H1 (cell line): ENCODE measurements around the gene LHFPL2. TPM values are rescaled to one million over a fixed set of nuclear protein-coding genes. Genes with fewer than 3 reads are reported as not detected.

Source experiments
- CTCF ChIA-PET: fragments of 300-600 bp; sonication (Branson Sonifier 250); formaldehyde crosslinking; loops from one replicate; lab custom pipeline; 2021; ENCODE audit not compliant: partially characterized antibody; lab: Charles Lee
- POLR2A ChIA-PET: fragments of 300-600 bp; sonication (Branson Sonifier 250); formaldehyde crosslinking; loops from one replicate; lab custom pipeline; 2021; ENCODE audit warnings: inconsistent platforms; ENCODE audit not compliant: partially characterized antibody; lab: Charles Lee
- DNase-seq, 2 experiments: peaks; one replicate each; pipeline versions ENCODE4 v3.0.0 to v3.0.0-alpha.2; 2010 to 2022; ENCODE audit warnings: low spot score in 2 of 2, low read depth in 1 of 2, mixed read lengths in 1 of 2
- FAIRE-seq: peaks from 2 replicates; lab custom pipeline; 2011; peaks lifted over from hg19 to GRCh38; lab: Jason Lieb, UNC
- H2AFZ ChIP-seq: 2 replicates; pipeline ENCODE4 v1.8.1; 2012; ENCODE audit warnings: low read length, inconsistent platforms
- H2AK5ac ChIP-seq: 2 replicates; pipeline ENCODE4 v1.6.1; 2013; ENCODE audit warnings: low read depth, low read length
- H2BK120ac ChIP-seq: replicated peaks from 2 replicates; pipeline ENCODE3; 2013; ENCODE audit warnings: low read depth, low read length, inconsistent platforms
- H2BK12ac ChIP-seq: 2 replicates; pipeline ENCODE4 v1.6.1; 2013; ENCODE audit warnings: low read depth, low read length
- H2BK15ac ChIP-seq: 2 replicates; pipeline ENCODE4 v1.6.1; 2013; ENCODE audit warnings: low read length
- H2BK20ac ChIP-seq: 2 replicates; pipeline ENCODE4 v1.6.1; 2013; ENCODE audit warnings: low read length
- H2BK5ac ChIP-seq: 2 replicates; pipeline ENCODE4 v1.6.1; 2013; ENCODE audit warnings: low read depth, low read length
- H3K14ac ChIP-seq: 2 replicates; pipeline ENCODE4 v1.6.1; 2013; ENCODE audit warnings: inconsistent platforms; ENCODE audit not compliant: insufficient read length
- H3K18ac ChIP-seq: 2 replicates; pipeline ENCODE4 v1.6.1; 2013; ENCODE audit warnings: low read length; ENCODE audit errors: extremely low read depth
- H3K23ac ChIP-seq: 2 replicates; pipeline ENCODE4 v1.6.1; 2013; ENCODE audit warnings: inconsistent platforms; ENCODE audit not compliant: insufficient read length
- H3K23me2 ChIP-seq: 2 replicates; pipeline ENCODE4 v1.6.1; 2013; ENCODE audit warnings: low read depth, low read length
- H3K27ac ChIP-seq: 2 replicates; pipeline ENCODE4 v1.6.1; 2011; ENCODE audit warnings: low read depth, low read length, inconsistent platforms
- H3K27me3 ChIP-seq, 4 experiments: replicated peaks in 1 of 4; 1 replicate in 1 of 4; 2 replicates in 3 of 4; pipeline versions ENCODE4 v1.6.1 to v1.8.1; 2011 to 2013; ENCODE audit warnings: low read length in 3 of 4, mild to moderate bottlenecking in 3 of 4, inconsistent platforms in 2 of 4, mixed read lengths in 2 of 4, moderate library complexity in 1 of 4; ENCODE audit not compliant: control insufficient read depth in 3 of 4, insufficient read depth in 3 of 4; ENCODE audit errors: extremely low read depth in 1 of 4
- H3K36me3 ChIP-seq, 4 experiments: 2 replicates each; pipeline versions ENCODE4 v1.6.1 to v1.8.1; 2011 to 2013; ENCODE audit warnings: mild to moderate bottlenecking in 4 of 4, low read length in 3 of 4, moderate library complexity in 2 of 4, control low read depth in 1 of 4, inconsistent platforms in 1 of 4; ENCODE audit not compliant: insufficient read depth in 4 of 4, control insufficient read depth in 2 of 4
- H3K4ac ChIP-seq: replicated peaks from 2 replicates; pipeline ENCODE3; 2013; ENCODE audit warnings: low read length, low read depth, mixed read lengths, inconsistent platforms; ENCODE audit not compliant: insufficient read length
- H3K4me1 ChIP-seq, 4 experiments: replicated peaks in 1 of 4; 1 replicate in 1 of 4; 2 replicates in 3 of 4; pipeline versions ENCODE4 v1.6.1 to v1.8.1; 2011 to 2013; ENCODE audit warnings: low read length in 3 of 4, inconsistent platforms in 2 of 4, mixed read lengths in 1 of 4; ENCODE audit not compliant: insufficient read depth in 4 of 4, control insufficient read depth in 3 of 4
- H3K4me2 ChIP-seq, 2 experiments: 2 replicates each; pipeline versions ENCODE4 v1.6.1 to v1.8.1; 2011 to 2013; ENCODE audit warnings: low read depth in 2 of 2, low read length in 2 of 2, control low read depth in 1 of 2, inconsistent platforms in 1 of 2, mild to moderate bottlenecking in 1 of 2; ENCODE audit not compliant: insufficient read depth in 1 of 2
- H3K4me3 ChIP-seq, 4 experiments: fragments of 200-600, 300-600 bp in 1 of 4; sonication (generic), shearing (Covaris generic), sonication (Bioruptor Twin) in 1 of 4; 2 replicates each; pipeline versions ENCODE4 v1.5.1 to v1.8.1; 2011 to 2016; ENCODE audit warnings: low read length in 4 of 4, low read depth in 3 of 4, control low read depth in 2 of 4, inconsistent platforms in 2 of 4, mild to moderate bottlenecking in 2 of 4, mixed read lengths in 1 of 4, moderate library complexity in 1 of 4; ENCODE audit not compliant: insufficient read depth in 2 of 4; ENCODE audit errors: extremely low read depth in 1 of 4
- H3K56ac ChIP-seq: replicated peaks from 2 replicates; pipeline ENCODE3; 2013; ENCODE audit warnings: low read depth, mild to moderate bottlenecking, mixed read lengths, low read length, inconsistent platforms; ENCODE audit not compliant: insufficient read length
- H3K79me1 ChIP-seq: 2 replicates; pipeline ENCODE4 v1.6.1; 2013; ENCODE audit warnings: low read depth, low read length, control low read depth
- H3K79me2 ChIP-seq, 2 experiments: 2 replicates each; pipeline versions ENCODE4 v1.6.1 to v1.8.1; 2012 to 2013; ENCODE audit warnings: low read length in 2 of 2, mild to moderate bottlenecking in 2 of 2, inconsistent platforms in 1 of 2; ENCODE audit not compliant: insufficient read depth in 2 of 2, control insufficient read depth in 1 of 2
- H3K9ac ChIP-seq, 4 experiments: replicated peaks in 1 of 4; 1 replicate in 1 of 4; 2 replicates in 3 of 4; pipeline versions ENCODE4 v1.6.1 to v1.8.1; 2011 to 2013; ENCODE audit warnings: low read depth in 3 of 4, low read length in 3 of 4, control low read depth in 2 of 4, mild to moderate bottlenecking in 2 of 4, moderate library complexity in 2 of 4, inconsistent platforms in 1 of 4; ENCODE audit errors: extremely low read depth in 1 of 4
- H3K9me3 ChIP-seq, 2 experiments: 2 replicates each; pipeline versions ENCODE4 v1.6.1 to v1.8.1; 2012 to 2013; ENCODE audit warnings: mild to moderate bottlenecking in 2 of 2, moderate library complexity in 2 of 2, control low read depth in 1 of 2, inconsistent platforms in 1 of 2, low read depth in 1 of 2, low read length in 1 of 2, mixed read lengths in 1 of 2; ENCODE audit not compliant: insufficient read depth in 2 of 2
- H4K20me1 ChIP-seq, 2 experiments: replicated peaks in 1 of 2; 2 replicates each; pipeline versions ENCODE3 to v1.8.1; 2011 to 2013; ENCODE audit warnings: inconsistent platforms in 2 of 2, low read length in 2 of 2, mild to moderate bottlenecking in 1 of 2; ENCODE audit not compliant: insufficient read depth in 2 of 2, control insufficient read depth in 1 of 2
- H4K5ac ChIP-seq: 2 replicates; pipeline ENCODE4 v1.6.1; 2013; ENCODE audit warnings: low read length, low read depth, mixed read lengths, inconsistent platforms; ENCODE audit not compliant: insufficient read length
- H4K8ac ChIP-seq: 2 replicates; pipeline ENCODE4 v1.8.0; 2013; ENCODE audit warnings: mild to moderate bottlenecking, moderate library complexity, low read length, inconsistent platforms; ENCODE audit not compliant: insufficient read depth; ENCODE audit errors: extremely low read depth
- H4K91ac ChIP-seq: replicated peaks from 2 replicates; pipeline ENCODE3; 2013; ENCODE audit warnings: low read length, mixed read lengths, inconsistent platforms; ENCODE audit not compliant: insufficient read length
- CHD1 ChIP-seq: IDR thresholded peaks from 2 replicates; pipeline ENCODE4 v1.6.1; 2012; ENCODE audit warnings: low read depth, low read length, improper control_type of control experiment
- GABPA ChIP-seq: IDR thresholded peaks from 2 replicates; pipeline ENCODE4 v1.6.1; 2011; ENCODE audit warnings: mild to moderate bottlenecking, low read length, moderate library complexity, borderline replicate concordance; ENCODE audit not compliant: insufficient read depth
- GTF2F1 ChIP-seq: IDR thresholded peaks from 2 replicates; pipeline ENCODE4 v1.6.1; 2012; ENCODE audit warnings: low read depth, low read length, improper control_type of control experiment, borderline replicate concordance
- JUND ChIP-seq: IDR thresholded peaks from 2 replicates; pipeline ENCODE4 v1.6.1; 2011; ENCODE audit warnings: mild to moderate bottlenecking, improper control_type of control experiment, low read length
- MAFK ChIP-seq: IDR thresholded peaks from 2 replicates; pipeline ENCODE4 v1.6.1; 2012; ENCODE audit warnings: low read depth, mild to moderate bottlenecking, improper control_type of control experiment, low read length
- NANOG ChIP-seq: IDR thresholded peaks from 2 replicates; pipeline ENCODE4 v1.6.1; 2011; ENCODE audit warnings: low read length, low read depth, mild to moderate bottlenecking, inconsistent platforms; ENCODE audit not compliant: insufficient read depth, poor library complexity, severe bottlenecking
- RFX5 ChIP-seq: IDR thresholded peaks from 2 replicates; pipeline ENCODE4 v1.6.1; 2011; ENCODE audit warnings: low read depth, low read length, improper control_type of control experiment, borderline replicate concordance
- SIN3A ChIP-seq, 2 experiments: IDR thresholded peaks in 1 of 2; conservative IDR thresholded peaks in 1 of 2; 2 replicates each; pipeline ENCODE4 v1.6.1; 2011 to 2012; ENCODE audit warnings: low read length in 2 of 2, improper control_type of control experiment in 1 of 2, low read depth in 1 of 2, mild to moderate bottlenecking in 1 of 2
- WGBS, 2 experiments: shearing (Covaris generic) in 1 of 2; methylation state at CpG; one replicate each; pipeline versions ENCODE4 v1.1.6 to v1.1.7; 2013 to 2015; ENCODE audit warnings: low lambda C conversion rate in 2 of 2, mixed read lengths in 2 of 2, inconsistent platforms in 1 of 2, low coverage in 1 of 2, missing lambda C conversion rate in 1 of 2; ENCODE audit not compliant: insufficient replicate concordance in 2 of 2, insufficient coverage in 1 of 2, insufficient read length in 1 of 2; ENCODE audit errors: extremely low coverage in 1 of 2, missing lambda C conversion rate in 1 of 2; 5-methylcytosine and 5-hydroxymethylcytosine counted together
- polyA plus RNA-seq, 7 experiments: library from polyadenylated mRNA; depleted of rRNA in 3 of 7; stranded (reverse) in 5 of 7; unstranded in 2 of 7; fragments of >200 nt in 5 of 7; fragments of 200-250 nt in 2 of 7; gene quantifications; 1 replicate in 5 of 7; 2 replicates in 1 of 7; 4 replicates in 1 of 7; pipeline versions ENCODE4 v1.2.1 to v1.2.3, GENCODE V29; 2011 to 2013; ENCODE audit warnings: missing spikeins in 2 of 7, mixed read lengths in 2 of 7
- total RNA-seq: library from RNA; stranded (reverse); fragmentation: NEBNext Ultra II Directional; extraction: Animal tissue kit (Norgen Biotek cat#: 25700); gene quantifications from 2 replicates; pipeline ENCODE4 v1.2.1, GENCODE V29; 2021
- TF ChIP-seq, protein P1 (sequence below): IDR thresholded peaks from 2 replicates; pipeline ENCODE4 v1.6.1; 2012; ENCODE audit warnings: low read length, inconsistent platforms

LHFPL2 gene
- total and polyA plus RNA-seq, 2 of the 8 experiments (the other 6 are each of a cell fraction or from before 2014, with no cell fraction given): 9.6 to 43.0 TPM

DNA sequence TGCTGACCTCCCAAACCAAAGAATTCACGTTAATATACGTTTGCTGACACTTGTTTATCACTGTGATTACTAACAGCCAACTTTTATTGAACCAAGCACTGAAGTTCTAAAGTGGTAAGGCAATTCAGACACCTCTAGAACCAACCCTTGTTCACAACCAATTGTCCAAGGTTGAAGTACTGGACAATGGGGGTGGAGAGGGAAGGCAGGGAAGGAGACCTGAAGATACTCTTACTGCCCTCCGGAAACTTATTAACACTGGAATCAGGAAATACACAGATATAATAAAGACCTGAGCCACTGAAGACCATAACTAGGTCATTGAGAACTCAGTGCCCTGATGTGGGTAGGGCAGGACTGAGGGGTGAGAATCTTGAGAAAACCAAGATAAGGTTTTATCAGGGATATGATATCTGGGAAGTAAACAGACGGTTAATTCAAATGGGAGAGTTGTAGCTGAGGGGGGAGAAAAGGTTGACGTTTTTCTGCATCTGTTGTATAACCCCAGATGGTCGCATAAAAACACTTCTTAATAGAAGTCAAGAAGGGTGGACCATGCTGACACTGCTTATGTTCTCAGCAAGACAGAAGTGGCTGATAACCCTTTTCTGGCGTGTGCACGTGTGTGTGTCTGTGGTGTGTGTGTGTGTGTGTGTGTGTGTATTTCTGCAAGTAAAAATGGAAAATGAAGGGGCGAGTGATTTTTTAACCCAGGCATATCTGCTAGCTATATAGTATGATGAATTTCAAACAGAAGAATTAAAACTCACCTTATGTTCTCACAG is 125.9 kb downstream of the LHFPL2 start:
- H3K4me1 ChIP-seq: peaks cover 0 to 16% (median 2%) of the 10 kb centered on the region in 4 experiments; a peak in 4 of 7 replicates
- H4K91ac ChIP-seq: no peak overlapping the region
- H3K4me3 ChIP-seq: no peak overlapping the region
- H4K8ac ChIP-seq: no peak overlapping the region
- no peak overlapping the region for H3K9ac ChIP-seq
- H3K9me3 ChIP-seq: no peaks in the 10 kb centered on the region
- H2BK5ac ChIP-seq: no peak overlapping the region
- H2BK120ac ChIP-seq: no peak overlapping the region
- H3K14ac ChIP-seq: no peak overlapping the region
- H3K36me3 ChIP-seq: no peaks in the 10 kb centered on the region
- ChIA-PET POLR2A (no interaction called here), CTCF (interaction anchor here (1.2 to 1.4 kb wide), 2 partner anchors 15 to 55 kb away, joined by 3 read pairs; no protein-coding TSS in a partner anchor)
- no peak overlapping the region for H3K4ac ChIP-seq
- no peak overlapping the region for H3K23ac ChIP-seq
- DNase-seq (no peak), FAIRE-seq (no peak)
- H3K56ac ChIP-seq: no peak overlapping the region
- H2BK20ac ChIP-seq: no peak overlapping the region
- H3K4me2 ChIP-seq: no peak overlapping the region
- no peak overlapping the region for H3K18ac ChIP-seq
- H3K27ac ChIP-seq: no peak overlapping the region
- peaks cover 0 to 11% of the 10 kb centered on the region in 2 experiments; a peak in 3 of 4 replicates for H3K79me2 ChIP-seq
- H3K79me1 ChIP-seq: peaks cover 2% of the 10 kb centered on the region; the same call in 1 of the 2 replicates
- no peak overlapping the region for H2BK12ac ChIP-seq
- H2AFZ ChIP-seq: no peak overlapping the region
- 90% methylated on average over 9 of the region's 9 CpGs; no CpG with 5 or more reads in 1 of the 2 experiments for WGBS, 2 experiments
- H4K20me1 ChIP-seq: peaks cover 2 to 3% of the 10 kb centered on the region in 2 experiments
- H2AK5ac ChIP-seq: no peak overlapping the region
- no peaks in the 10 kb centered on the region for H3K23me2 ChIP-seq
- no peak overlapping the region for H2BK15ac ChIP-seq
- H3K27me3 ChIP-seq: no peaks in the 10 kb centered on the region
- no peak overlapping the region for H4K5ac ChIP-seq
- no peak for TF ChIP-seq GTF2F1
- TF ChIP-seq GABPA: no peak
- TF ChIP-seq SIN3A (conservative IDR thresholded peaks at IDR 0.05 in 1 of 2, IDR thresholded peaks at IDR 0.05 in 1 of 2; ENCODE audit: low read depth in 1 of 2, low read length in 2 of 2): no peak
- TF ChIP-seq NANOG: no peak
- TF ChIP-seq CHD1: no peak
- TF ChIP-seq, protein P1, sequence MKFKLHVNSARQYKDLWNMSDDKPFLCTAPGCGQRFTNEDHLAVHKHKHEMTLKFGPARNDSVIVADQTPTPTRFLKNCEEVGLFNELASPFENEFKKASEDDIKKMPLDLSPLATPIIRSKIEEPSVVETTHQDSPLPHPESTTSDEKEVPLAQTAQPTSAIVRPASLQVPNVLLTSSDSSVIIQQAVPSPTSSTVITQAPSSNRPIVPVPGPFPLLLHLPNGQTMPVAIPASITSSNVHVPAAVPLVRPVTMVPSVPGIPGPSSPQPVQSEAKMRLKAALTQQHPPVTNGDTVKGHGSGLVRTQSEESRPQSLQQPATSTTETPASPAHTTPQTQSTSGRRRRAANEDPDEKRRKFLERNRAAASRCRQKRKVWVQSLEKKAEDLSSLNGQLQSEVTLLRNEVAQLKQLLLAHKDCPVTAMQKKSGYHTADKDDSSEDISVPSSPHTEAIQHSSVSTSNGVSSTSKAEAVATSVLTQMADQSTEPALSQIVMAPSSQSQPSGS: no peak
- TF ChIP-seq RFX5: no peak
- TF ChIP-seq MAFK: no peak
- TF ChIP-seq JUND: no peak
